ENCODE data around the gene PHLDA3.
"Not testable (repeated sequence)": the region's sequence is repeated elsewhere in the genome, so short reads cannot be mapped to it uniquely, and the experiment has no call there.

PHLDA3 gene

GRCh38 chr1:201493757-201494617, 25.0 kb upstream of the PHLDA3 start:
- H3K4me1 ChIP-seq (ENCODE audit: control insufficient read depth in 1 of 2, insufficient read depth in 2 of 2, low read length in 2 of 2), result peaks cover 51 to 99% of the 10 kb centered on the region in 2 donors
- H3K9me3 ChIP-seq (ENCODE audit: control insufficient read depth in 1 of 2, low read length in 2 of 2), result no peaks in the 10 kb centered on the region
- H3K27ac ChIP-seq (ENCODE audit: low read length), result peak overlapping the region; percentile 81
- H3K36me3 ChIP-seq (ENCODE audit: control insufficient read depth in 1 of 2, insufficient read depth in 2 of 2, low read length in 2 of 2), result peaks cover 38 to 50% of the 10 kb centered on the region in 2 donors
- H3K27me3 ChIP-seq (ENCODE audit: low read depth, low read length), result no peaks in the 10 kb centered on the region
- peak overlapping the region in 1 of 2 donors; percentile 16 for H3K4me3 ChIP-seq (ENCODE audit: low read depth in 1 of 2, low read length in 2 of 2)

GRCh38 chr1:201493026-201493656, 24.2 kb upstream of the PHLDA3 start:
- peak overlapping the region; percentile 65 for H3K27ac ChIP-seq (ENCODE audit: low read length)
- peaks cover 37 to 55% of the 10 kb centered on the region in 2 donors for H3K36me3 ChIP-seq (ENCODE audit: control insufficient read depth in 1 of 2, insufficient read depth in 2 of 2, low read length in 2 of 2)
- not testable (repeated sequence) for H3K27me3 ChIP-seq (ENCODE audit: low read depth, low read length); H3K9me3 ChIP-seq (ENCODE audit: control insufficient read depth in 1 of 2, low read length in 2 of 2)
- H3K4me1 ChIP-seq (ENCODE audit: control insufficient read depth in 1 of 2, insufficient read depth in 2 of 2, low read length in 2 of 2), result peaks cover 50 to 99% of the 10 kb centered on the region in 2 donors
- peak overlapping the region in 1 of 2 donors; percentile 2 for H3K4me3 ChIP-seq (ENCODE audit: low read depth in 1 of 2, low read length in 2 of 2)

GRCh38 chr1:201491896-201492511, 23.0 kb upstream of the PHLDA3 start:
- Histone ChIP-seq H3K4me3 (ENCODE audit: low read depth in 1 of 2, low read length in 2 of 2) (no peak overlapping the region), H3K27me3 (ENCODE audit: low read depth, low read length) (no peaks in the 10 kb centered on the region), H3K36me3 (ENCODE audit: control insufficient read depth in 1 of 2, insufficient read depth in 2 of 2, low read length in 2 of 2) (peaks cover 45 to 61% of the 10 kb centered on the region in 2 donors), H3K9me3 (ENCODE audit: control insufficient read depth in 1 of 2, low read length in 2 of 2) (no peaks in the 10 kb centered on the region), H3K27ac (ENCODE audit: low read length) (peak overlapping the region; percentile 65), H3K4me1 (ENCODE audit: control insufficient read depth in 1 of 2, insufficient read depth in 2 of 2, low read length in 2 of 2) (peaks cover 50 to 99% of the 10 kb centered on the region in 2 donors)

GRCh38 chr1:201490708-201491131, 21.7 kb upstream of the PHLDA3 start:
- H3K27me3 ChIP-seq (ENCODE audit: low read depth, low read length), result no peaks in the 10 kb centered on the region
- H3K9me3 ChIP-seq (ENCODE audit: control insufficient read depth in 1 of 2, low read length in 2 of 2), result no peaks in the 10 kb centered on the region
- peak overlapping the region in 1 of 2 donors; percentile 12 for H3K4me3 ChIP-seq (ENCODE audit: low read depth in 1 of 2, low read length in 2 of 2)
- H3K36me3 ChIP-seq (ENCODE audit: control insufficient read depth in 1 of 2, insufficient read depth in 2 of 2, low read length in 2 of 2), result peaks cover 55 to 63% of the 10 kb centered on the region in 2 donors
- H3K27ac ChIP-seq (ENCODE audit: low read length), result peak overlapping the region; percentile 5
- peaks cover 42 to 99% of the 10 kb centered on the region in 2 donors for H3K4me1 ChIP-seq (ENCODE audit: control insufficient read depth in 1 of 2, insufficient read depth in 2 of 2, low read length in 2 of 2)

- H3K4me3 ChIP-seq (ENCODE audit: low read depth in 1 of 2, low read length in 2 of 2), result peak overlapping the region in 1 of 2 donors; percentile 10
- no peaks in the 10 kb centered on the region for H3K27me3 ChIP-seq (ENCODE audit: low read depth, low read length)
- peaks cover 55 to 65% of the 10 kb centered on the region in 2 donors for H3K36me3 ChIP-seq (ENCODE audit: control insufficient read depth in 1 of 2, insufficient read depth in 2 of 2, low read length in 2 of 2)
- H3K4me1 ChIP-seq (ENCODE audit: control insufficient read depth in 1 of 2, insufficient read depth in 2 of 2, low read length in 2 of 2), result peaks cover 35 to 92% of the 10 kb centered on the region in 2 donors
- peak overlapping the region; percentile 47 for H3K27ac ChIP-seq (ENCODE audit: low read length)
- H3K9me3 ChIP-seq (ENCODE audit: control insufficient read depth in 1 of 2, low read length in 2 of 2), result no peaks in the 10 kb centered on the region
Measured at GRCh38 chr1:201489643-201490261, 20.8 kb upstream of the PHLDA3 start.

- peak overlapping the region in 1 of 2 donors; percentile 10 for H3K4me3 ChIP-seq (ENCODE audit: low read depth in 1 of 2, low read length in 2 of 2)
- peaks cover 28 to 85% of the 10 kb centered on the region in 2 donors for H3K4me1 ChIP-seq (ENCODE audit: control insufficient read depth in 1 of 2, insufficient read depth in 2 of 2, low read length in 2 of 2)
- H3K27ac ChIP-seq (ENCODE audit: low read length), result peak overlapping the region; percentile 47
- H3K9me3 ChIP-seq (ENCODE audit: control insufficient read depth in 1 of 2, low read length in 2 of 2), result no peaks in the 10 kb centered on the region
- peaks cover 56 to 66% of the 10 kb centered on the region in 2 donors for H3K36me3 ChIP-seq (ENCODE audit: control insufficient read depth in 1 of 2, insufficient read depth in 2 of 2, low read length in 2 of 2)
- no peaks in the 10 kb centered on the region for H3K27me3 ChIP-seq (ENCODE audit: low read depth, low read length)
Measured at GRCh38 chr1:201488830-201489589, 20.0 kb upstream of the PHLDA3 start.

- Histone ChIP-seq H3K27me3 (ENCODE audit: low read depth, low read length) (no peaks in the 10 kb centered on the region), H3K36me3 (ENCODE audit: control insufficient read depth in 1 of 2, insufficient read depth in 2 of 2, low read length in 2 of 2) (peaks cover 64 to 67% of the 10 kb centered on the region in 2 donors), H3K9me3 (ENCODE audit: control insufficient read depth in 1 of 2, low read length in 2 of 2) (no peaks in the 10 kb centered on the region), H3K4me1 (ENCODE audit: control insufficient read depth in 1 of 2, insufficient read depth in 2 of 2, low read length in 2 of 2) (peaks cover 26 to 72% of the 10 kb centered on the region in 2 donors), H3K4me3 (ENCODE audit: low read depth in 1 of 2, low read length in 2 of 2) (no peak overlapping the region), H3K27ac (ENCODE audit: low read length) (no peak overlapping the region)
Measured at GRCh38 chr1:201487742-201488141, 18.8 kb upstream of the PHLDA3 start.

GRCh38 chr1:201486187-201486586, 17.2 kb upstream of the PHLDA3 start:
- Histone ChIP-seq H3K9me3 (ENCODE audit: control insufficient read depth in 1 of 2, low read length in 2 of 2) (no peaks in the 10 kb centered on the region), H3K4me1 (ENCODE audit: control insufficient read depth in 1 of 2, insufficient read depth in 2 of 2, low read length in 2 of 2) (peaks cover 26 to 68% of the 10 kb centered on the region in 2 donors), H3K27ac (ENCODE audit: low read length) (peak overlapping the region; percentile 5), H3K27me3 (ENCODE audit: low read depth, low read length) (no peaks in the 10 kb centered on the region), H3K36me3 (ENCODE audit: control insufficient read depth in 1 of 2, insufficient read depth in 2 of 2, low read length in 2 of 2) (peaks cover 61 to 64% of the 10 kb centered on the region in 2 donors), H3K4me3 (ENCODE audit: low read depth in 1 of 2, low read length in 2 of 2) (no peak overlapping the region)

GRCh38 chr1:201485184-201485774, 16.3 kb upstream of the PHLDA3 start:
- H3K36me3 ChIP-seq (ENCODE audit: control insufficient read depth in 1 of 2, insufficient read depth in 2 of 2, low read length in 2 of 2), result peaks cover 57 to 60% of the 10 kb centered on the region in 2 donors
- no peaks in the 10 kb centered on the region for H3K27me3 ChIP-seq (ENCODE audit: low read depth, low read length)
- H3K27ac ChIP-seq (ENCODE audit: low read length), result peak overlapping the region; percentile 5
- H3K9me3 ChIP-seq (ENCODE audit: control insufficient read depth in 1 of 2, low read length in 2 of 2), result no peaks in the 10 kb centered on the region
- H3K4me3 ChIP-seq (ENCODE audit: low read depth in 1 of 2, low read length in 2 of 2), result no peak overlapping the region
- H3K4me1 ChIP-seq (ENCODE audit: control insufficient read depth in 1 of 2, insufficient read depth in 2 of 2, low read length in 2 of 2), result peaks cover 18 to 63% of the 10 kb centered on the region in 2 donors

GRCh38 chr1:201483373-201483949, 14.5 kb upstream of the PHLDA3 start:
- H3K4me3 ChIP-seq (ENCODE audit: low read depth in 1 of 2, low read length in 2 of 2), result no peak overlapping the region
- no peaks in the 10 kb centered on the region for H3K9me3 ChIP-seq (ENCODE audit: control insufficient read depth in 1 of 2, low read length in 2 of 2)
- no peaks in the 10 kb centered on the region for H3K27me3 ChIP-seq (ENCODE audit: low read depth, low read length)
- H3K36me3 ChIP-seq (ENCODE audit: control insufficient read depth in 1 of 2, insufficient read depth in 2 of 2, low read length in 2 of 2), result peaks cover 43 to 45% of the 10 kb centered on the region in 2 donors
- H3K27ac ChIP-seq (ENCODE audit: low read length), result no peak overlapping the region
- H3K4me1 ChIP-seq (ENCODE audit: control insufficient read depth in 1 of 2, insufficient read depth in 2 of 2, low read length in 2 of 2), result peaks cover 4 to 45% of the 10 kb centered on the region in 2 donors
